Natural killer cell (primary cell): ENCODE results near the gene GABRQ. TPM values are rescaled to one million over a fixed set of nuclear protein-coding genes. Genes with fewer than 3 reads are reported as not detected.
"Not testable (repeated sequence)": the region's sequence is repeated elsewhere in the genome, so short reads cannot be mapped to it uniquely, and the experiment has no call there.

Experiments used
- ATAC-seq, 3 donors: fragments of 150-1000 bp in 2 of 3; fragments of 200-7000 bp in 1 of 3; cut with Tn5 transposase; 1 replicate in 1 of 3; 2 replicates in 2 of 3; pipeline ENCODE4 v1.10.0; 2021; ENCODE audit warnings: mild to moderate bottlenecking in 2 of 3, moderate library complexity in 2 of 3
- DNase-seq, 2 donors: peaks; one replicate each; pipeline versions ENCODE4 v3.0.0 to v3.0.0-alpha.2; 2013 to 2021; ENCODE audit warnings: mixed read lengths in 1 of 2
- H3K27ac ChIP-seq: one replicate; pipeline ENCODE4 v1.5.1; 2013; ENCODE audit warnings: mild to moderate bottlenecking, low read length
- H3K27me3 ChIP-seq: one replicate; pipeline ENCODE4 v1.6.1; 2013; ENCODE audit warnings: low read length; ENCODE audit not compliant: control insufficient read depth, insufficient read depth
- H3K36me3 ChIP-seq: one replicate; pipeline ENCODE4 v1.6.1; 2013; ENCODE audit warnings: low read length; ENCODE audit not compliant: control insufficient read depth, insufficient read depth
- H3K4me1 ChIP-seq: one replicate; pipeline ENCODE4 v1.6.1; 2013; ENCODE audit warnings: low read length; ENCODE audit not compliant: control insufficient read depth, insufficient read depth
- H3K4me3 ChIP-seq: one replicate; pipeline ENCODE4 v1.5.1; 2013; ENCODE audit warnings: low read length
- H3K9me3 ChIP-seq: one replicate; pipeline ENCODE4 v1.6.1; 2013; ENCODE audit warnings: low read length; ENCODE audit not compliant: control insufficient read depth, insufficient read depth
- H3K27ac Mint-ChIP-seq, 2 donors: one replicate each; pipeline ENCODE4 v1.8.0; 2022; ENCODE audit warnings: mild to moderate bottlenecking in 2 of 2, mixed read lengths in 2 of 2, moderate library complexity in 1 of 2
- H3K27me3 Mint-ChIP-seq, 2 donors: one replicate each; pipeline ENCODE4 v1.8.0; 2022; ENCODE audit warnings: low read depth in 2 of 2, mixed read lengths in 2 of 2
- H3K36me3 Mint-ChIP-seq: one replicate; pipeline ENCODE4 v1.8.0; 2022; ENCODE audit warnings: mixed read lengths
- H3K4me1 Mint-ChIP-seq, 2 donors: one replicate each; pipeline ENCODE4 v1.8.0; 2022; ENCODE audit warnings: mixed read lengths in 2 of 2
- H3K4me3 Mint-ChIP-seq: one replicate; pipeline ENCODE4 v1.8.0; 2022; ENCODE audit warnings: mild to moderate bottlenecking, moderate library complexity, mixed read lengths
- H3K9me3 Mint-ChIP-seq, 2 donors: one replicate each; pipeline ENCODE4 v1.8.0; 2022; ENCODE audit warnings: mixed read lengths in 2 of 2
- WGBS: methylation state at CpG from one replicate; pipeline ENCODE4 v1.1.7; 2013; ENCODE audit warnings: missing lambda C conversion rate; ENCODE audit not compliant: insufficient coverage; 5-methylcytosine and 5-hydroxymethylcytosine counted together
- intact Hi-C: fragments of 100-400 bp; cut with micrococcal nuclease; formaldehyde crosslinking; loops from one replicate; pipeline ENCODE4 v1.14.2; 2022
- total RNA-seq, 4 donors: library from RNA; stranded (reverse); fragments of 120-200 nt in 1 of 4; gene quantifications; one replicate each; pipeline versions ENCODE4 v1.2.3 to v1.2.4, GENCODE V29; 2013 to 2022

Gene GABRQ
- total RNA-seq, 3 donors from 2014 or later (not counting 1 experiment from before 2014, with no cell fraction given), result not detected

GRCh38 chrX:152706500-152706899, 68.8 kb downstream of the GABRQ start:
- H3K9me3 Mint-ChIP-seq, H3K4me1 ChIP-seq, H3K4me3 Mint-ChIP-seq, H3K27ac ChIP-seq, DNase-seq, H3K4me1 Mint-ChIP-seq, H3K27me3 ChIP-seq, H3K4me3 ChIP-seq, H3K36me3 Mint-ChIP-seq, H3K27ac Mint-ChIP-seq, ATAC-seq, H3K9me3 ChIP-seq, H3K27me3 Mint-ChIP-seq, intact Hi-C loops, H3K36me3 ChIP-seq: not testable (repeated sequence)
- WGBS, result 86% methylated on average over 2 of the region's 7 CpGs

Other genes starting within 250 kb of the GABRQ start
- not detected for gene GABRA3, start 186.6 kb upstream of the GABRQ start, total RNA-seq
- gene MAGEA3, start 60.9 kb downstream of the GABRQ start, total RNA-seq, result not detected
- not detected for gene CSAG2, start 71.4 kb downstream of the GABRQ start, total RNA-seq
- gene MAGEA2B, start 76.7 kb downstream of the GABRQ start, total RNA-seq, result not detected
- gene CSAG1, start 95.8 kb downstream of the GABRQ start, total RNA-seq, result not detected
- gene MAGEA12, start 95.9 kb downstream of the GABRQ start, total RNA-seq, result not detected
- not detected for gene MAGEA2, start 115.9 kb downstream of the GABRQ start, total RNA-seq
- not detected for gene CSAG3, start 121.3 kb downstream of the GABRQ start, total RNA-seq
- gene MAGEA6, start 131.8 kb downstream of the GABRQ start, total RNA-seq, result not detected
- 10 to 100 TPM in 1 of 3 donors, 1 to 10 TPM in 2; 8.3 to 11.0 (median 9.8) TPM for gene CETN2, start 192.9 kb downstream of the GABRQ start, total RNA-seq
- gene NSDHL, start 193.2 kb downstream of the GABRQ start, total RNA-seq, result 1 to 10 TPM; 4.9 to 8.2 (median 7.9) TPM